CD14-positive monocyte (primary cell): ENCODE results near the gene PARVB. TPM values are rescaled to one million over a fixed set of nuclear protein-coding genes. Genes with fewer than 3 reads are reported as not detected.
A peak's percentile ranks its signal among the peaks of the same experiment; 100 is the strongest.

Source experiments
- DNase-seq, 3 donors: peaks; one replicate each; pipeline ENCODE4 v3.0.0-alpha.2; 2011 to 2022
- H2AFZ ChIP-seq: 2 replicates; pipeline ENCODE4 v1.6.0; 2012; ENCODE audit warnings: mild to moderate bottlenecking, low read depth, low read length, inconsistent platforms; ENCODE audit not compliant: insufficient read depth, poor library complexity, severe bottlenecking
- H3K27ac ChIP-seq, 2 donors: 1 replicate in 1 of 2; 2 replicates in 1 of 2; pipeline ENCODE4 v1.5.1; 2012 to 2013; ENCODE audit warnings: low read length in 2 of 2, control low read depth in 1 of 2, inconsistent platforms in 1 of 2, low read depth in 1 of 2, mild to moderate bottlenecking in 1 of 2
- H3K27me3 ChIP-seq, 2 donors: one replicate each; pipeline versions ENCODE4 v1.6.0 to v1.6.1; 2011 to 2013; ENCODE audit warnings: low read length in 2 of 2; ENCODE audit not compliant: control insufficient read depth in 2 of 2, insufficient read depth in 2 of 2
- H3K36me3 ChIP-seq, 2 donors: replicated peaks in 1 of 2; 1 replicate in 1 of 2; 2 replicates in 1 of 2; pipeline versions ENCODE4 v1.5.1 to v1.6.1; 2012 to 2013; ENCODE audit warnings: low read length in 2 of 2, control low read depth in 1 of 2, inconsistent platforms in 1 of 2, mild to moderate bottlenecking in 1 of 2; ENCODE audit not compliant: insufficient read depth in 2 of 2, control insufficient read depth in 1 of 2
- H3K4me1 ChIP-seq, 2 donors: 1 replicate in 1 of 2; 2 replicates in 1 of 2; pipeline versions ENCODE4 v1.5.1 to v1.6.1; 2012 to 2013; ENCODE audit warnings: low read length in 2 of 2, control low read depth in 1 of 2, inconsistent platforms in 1 of 2, mild to moderate bottlenecking in 1 of 2, moderate library complexity in 1 of 2; ENCODE audit not compliant: insufficient read depth in 2 of 2, control insufficient read depth in 1 of 2
- H3K4me2 ChIP-seq: replicated peaks from 2 replicates; pipeline ENCODE3; 2012; ENCODE audit warnings: low read length, moderate library complexity, mild to moderate bottlenecking; ENCODE audit not compliant: poor library complexity, severe bottlenecking; ENCODE audit errors: extremely low read depth
- H3K4me3 ChIP-seq, 3 experiments: fragments of 200-600 bp in 1 of 3; sonication (generic) in 1 of 3; replicated peaks in 1 of 3; 1 replicate in 2 of 3; 2 replicates in 1 of 3; pipeline ENCODE4 v1.5.1; 2011 to 2013; ENCODE audit warnings: low read length in 3 of 3, mild to moderate bottlenecking in 3 of 3, control low read depth in 2 of 3, low read depth in 2 of 3, inconsistent platforms in 1 of 3, moderate library complexity in 1 of 3
- H3K79me2 ChIP-seq: 2 replicates; pipeline ENCODE4 v1.6.0; 2012; ENCODE audit warnings: mild to moderate bottlenecking, control low read depth, inconsistent platforms, low read length, moderate library complexity; ENCODE audit not compliant: insufficient read depth
- H3K9ac ChIP-seq: 2 replicates; pipeline ENCODE4 v1.6.0; 2017; ENCODE audit warnings: low read length, mild to moderate bottlenecking; ENCODE audit not compliant: insufficient read depth, poor library complexity, severe bottlenecking
- H3K9me3 ChIP-seq, 2 donors: replicated peaks in 1 of 2; 1 replicate in 1 of 2; 2 replicates in 1 of 2; pipeline versions ENCODE4 v1.5.1 to v1.6.1; 2012 to 2013; ENCODE audit warnings: low read length in 2 of 2, control low read depth in 1 of 2; ENCODE audit not compliant: control insufficient read depth in 1 of 2, insufficient read depth in 1 of 2
- H4K20me1 ChIP-seq: 2 replicates; pipeline ENCODE4 v1.6.0; 2012; ENCODE audit warnings: mild to moderate bottlenecking, low read length, control low read depth, moderate library complexity; ENCODE audit not compliant: insufficient read depth
- H3K27ac Mint-ChIP-seq, 7 donors: one replicate each; pipeline ENCODE4 v1.8.0; 2020; ENCODE audit warnings: mild to moderate bottlenecking in 7 of 7, mixed read lengths in 7 of 7, moderate library complexity in 6 of 7, inconsistent platforms in 2 of 7
- H3K27me3 Mint-ChIP-seq, 3 donors: one replicate each; pipeline ENCODE4 v1.8.0; 2021 to 2022; ENCODE audit warnings: low read depth in 3 of 3, mild to moderate bottlenecking in 3 of 3, mixed read lengths in 3 of 3, moderate library complexity in 3 of 3, inconsistent platforms in 1 of 3
- H3K36me3 Mint-ChIP-seq, 2 donors: one replicate each; pipeline ENCODE4 v1.8.0; 2020; ENCODE audit warnings: mixed read lengths in 2 of 2, inconsistent platforms in 1 of 2, mild to moderate bottlenecking in 1 of 2
- H3K4me1 Mint-ChIP-seq: one replicate; pipeline ENCODE4 v1.8.0; 2020; ENCODE audit warnings: mild to moderate bottlenecking, mixed read lengths
- H3K4me3 Mint-ChIP-seq, 2 donors: one replicate each; pipeline ENCODE4 v1.8.0; 2020; ENCODE audit warnings: mild to moderate bottlenecking in 2 of 2, mixed read lengths in 2 of 2, moderate library complexity in 1 of 2
- H3K9me3 Mint-ChIP-seq, 7 donors: one replicate each; pipeline ENCODE4 v1.8.0; 2020 to 2022; ENCODE audit warnings: mixed read lengths in 7 of 7, mild to moderate bottlenecking in 6 of 7, moderate library complexity in 6 of 7, inconsistent platforms in 2 of 7
- CTCF ChIP-seq: fragments of 200-600 bp; IDR thresholded peaks from one replicate; pipeline ENCODE4 v1.8.0; 2022; ENCODE audit warnings: antibody characterized with exemption, mild to moderate bottlenecking
- WGBS: methylation state at CpG from one replicate; pipeline ENCODE4 v1.1.5; 2013; ENCODE audit warnings: missing lambda C conversion rate; ENCODE audit not compliant: insufficient coverage; 5-methylcytosine and 5-hydroxymethylcytosine counted together
- intact Hi-C, 2 donors: fragments of 100-400 bp; cut with micrococcal nuclease; formaldehyde crosslinking; loops; one replicate each; pipeline versions ENCODE4 v1.15.0 to v1.15.1; 2023
- polyA plus RNA-seq, 3 donors: library from polyadenylated mRNA; depleted of rRNA in 1 of 3; unstranded in 2 of 3; stranded (reverse) in 1 of 3; fragments of 300-500 nt in 2 of 3; fragments of >200 nt in 1 of 3; fragmentation: Illumina TruSeq in 2 of 3; gene quantifications; 1 replicate in 2 of 3; 2 replicates in 1 of 3; pipeline ENCODE4 v1.2.3, GENCODE V29; 2012 to 2021

The PARVB gene
- polyA plus RNA-seq, 3 donors: 13.4 to 38.5 (median 17.9) TPM

GRCh38 chr22:43998679-43999264 lies 25.3 kb upstream of the PARVB start:
- Mint-ChIP-seq H3K27ac (peak overlapping the region in 1 of 7 donors; percentile 13), H3K9me3 (peaks cover 0 to 2% (median 0%) of the 10 kb centered on the region in 7 donors), H3K4me3 (no peak overlapping the region), H3K36me3 (peaks cover 39 to 53% of the 10 kb centered on the region in 2 donors), H3K4me1 (peaks cover 16% of the 10 kb centered on the region), H3K27me3 (peaks cover 0 to 2% (median 0%) of the 10 kb centered on the region in 3 donors)
- 97% methylated on average over 12 of the region's 15 CpGs for WGBS
- Histone ChIP-seq H3K4me2 (no peak overlapping the region), H2AFZ (no peak overlapping the region), H3K79me2 (no peaks in the 10 kb centered on the region), H3K36me3 (peaks cover 18 to 44% of the 10 kb centered on the region in 2 donors), H3K4me1 (peaks cover 13 to 14% of the 10 kb centered on the region in 2 donors), H3K9ac (no peak overlapping the region), H3K4me3 (no peak overlapping the region), H3K27ac (no peak overlapping the region), H3K27me3 (no peaks in the 10 kb centered on the region), H4K20me1 (no peaks in the 10 kb centered on the region), H3K9me3 (no peaks in the 10 kb centered on the region)
- no peak for TF ChIP-seq CTCF
- intact Hi-C loops: loop anchor here in 1 of 2 donors (10.0 kb wide), 1 partner anchor 176 kb away; no protein-coding TSS in a partner anchor
- DNase-seq: no peak

GRCh38 chr22:43999378-43999777 lies 24.7 kb upstream of the PARVB start:
- Histone ChIP-seq H3K27me3 (no peaks in the 10 kb centered on the region), H2AFZ (no peak overlapping the region), H3K4me3 (no peak overlapping the region), H3K9ac (no peak overlapping the region), H3K79me2 (no peaks in the 10 kb centered on the region), H3K27ac (no peak overlapping the region), H3K4me1 (peaks cover 13 to 14% of the 10 kb centered on the region in 2 donors), H3K4me2 (no peak overlapping the region), H3K36me3 (peaks cover 18 to 37% of the 10 kb centered on the region in 2 donors), H3K9me3 (no peaks in the 10 kb centered on the region), H4K20me1 (no peaks in the 10 kb centered on the region)
- H3K9me3 Mint-ChIP-seq: peaks cover 0 to 2% (median 0%) of the 10 kb centered on the region in 7 donors
- TF ChIP-seq CTCF: no peak
- H3K36me3 Mint-ChIP-seq: peaks cover 35 to 47% of the 10 kb centered on the region in 2 donors
- 93% methylated on average over 2 of the region's 3 CpGs for WGBS
- peaks cover 14% of the 10 kb centered on the region for H3K4me1 Mint-ChIP-seq
- no peak for DNase-seq
- intact Hi-C loops: loop anchor here in 1 of 2 donors (10.0 kb wide), 1 partner anchor 175 kb away; no protein-coding TSS in a partner anchor
- H3K27me3 Mint-ChIP-seq: peaks cover 0 to 2% (median 0%) of the 10 kb centered on the region in 3 donors
- no peak overlapping the region for H3K27ac Mint-ChIP-seq
- H3K4me3 Mint-ChIP-seq: no peak overlapping the region
